HepG2 (cell line): ENCODE measurements around the gene GRK3. TPM values are rescaled to one million over a fixed set of nuclear protein-coding genes. Genes with fewer than 3 reads are reported as not detected.

Experiments used
- ATAC-seq: fragments of 200-7000 bp; cut with Tn5 transposase; 3 replicates; pipeline ENCODE4 v1.9.1; 2020; ENCODE audit warnings: mild to moderate bottlenecking, moderate library complexity
- BruUV-seq: library from RNA; stranded (reverse); fragments of 400-500 nt; replicated peaks from 2 replicates; lab custom pipeline; 2021; lab: Mats Ljungman, UMichigan
- CTCF ChIA-PET: fragments of 300-600 bp; formaldehyde crosslinking; extraction: SDS; loops from one replicate; lab custom pipeline; 2021; ENCODE audit warnings: low total read pairs, inconsistent platforms, low intra/inter-chr PET ratio; lab: Yijun Ruan, JAX
- POLR2A ChIA-PET: fragments of 350-600 bp; sonication (Branson Sonifier 250); formaldehyde crosslinking; loops from one replicate; lab custom pipeline; 2020; ENCODE audit warnings: antibody characterized with exemption, inconsistent platforms; lab: Yijun Ruan, JAX
- DNase-seq: peaks from one replicate; pipeline ENCODE4 v3.0.0-alpha.2; 2015; ENCODE audit warnings: low spot score
- FAIRE-seq: peaks from 3 replicates; lab custom pipeline; 2011; peaks lifted over from hg19 to GRCh38; lab: Jason Lieb, UNC
- H2AFZ ChIP-seq: one replicate; pipeline ENCODE4 v1.6.1; 2011; ENCODE audit warnings: low read length, inconsistent platforms
- H3K27ac ChIP-seq: fragments of 300-600 bp; 3 replicates; pipeline ENCODE4 v1.8.0; 2011; ENCODE audit warnings: mixed run types, mild to moderate bottlenecking, mixed read lengths, low read length, inconsistent platforms; ENCODE audit not compliant: insufficient read depth; ENCODE audit errors: extremely low read length
- H3K27me3 ChIP-seq, 2 experiments: fragments of 200-600 bp in 1 of 2; 2 replicates in 1 of 2; 3 replicates in 1 of 2; pipeline versions ENCODE4 v1.6.0 to v1.8.0; 2011; ENCODE audit warnings: low read length in 2 of 2, mild to moderate bottlenecking in 2 of 2, moderate library complexity in 2 of 2, inconsistent platforms in 1 of 2; ENCODE audit not compliant: insufficient read depth in 2 of 2, control insufficient read depth in 1 of 2
- H3K36me3 ChIP-seq, 2 experiments: fragments of 200-600 bp in 1 of 2; replicated peaks in 1 of 2; 2 replicates in 1 of 2; 3 replicates in 1 of 2; pipeline versions ENCODE4 v1.5.1 to v1.8.0; 2011; ENCODE audit warnings: low read length in 2 of 2, inconsistent platforms in 1 of 2; ENCODE audit not compliant: insufficient read depth in 2 of 2, control insufficient read depth in 1 of 2
- H3K4me1 ChIP-seq: 2 replicates; pipeline ENCODE4 v1.5.1; 2012; ENCODE audit warnings: low read length, inconsistent platforms; ENCODE audit not compliant: insufficient read depth
- H3K4me2 ChIP-seq: 2 replicates; pipeline ENCODE4 v1.6.0; 2011; ENCODE audit warnings: low read depth, low read length, inconsistent platforms
- H3K4me3 ChIP-seq, 3 experiments: fragments of 200-600 bp in 1 of 3; sonication (generic), shearing (Covaris generic) in 1 of 3; replicated peaks in 1 of 3; 2 replicates each; pipeline ENCODE4 v1.5.1; 2011 to 2016; ENCODE audit warnings: low read length in 3 of 3, inconsistent platforms in 2 of 3, low read depth in 2 of 3, mild to moderate bottlenecking in 2 of 3, control low read depth in 1 of 3, mixed read lengths in 1 of 3; ENCODE audit not compliant: insufficient read depth in 1 of 3
- H3K79me2 ChIP-seq: one replicate; pipeline ENCODE4 v1.6.1; 2011; ENCODE audit warnings: low read length, inconsistent platforms; ENCODE audit not compliant: insufficient read depth
- H3K9ac ChIP-seq: 2 replicates; pipeline ENCODE4 v1.6.0; 2011; ENCODE audit warnings: mild to moderate bottlenecking, low read depth, low read length, inconsistent platforms; ENCODE audit not compliant: insufficient read depth
- H3K9me3 ChIP-seq: 2 replicates; pipeline ENCODE4 v1.5.1; 2012; ENCODE audit warnings: mild to moderate bottlenecking, low read length
- H4K20me1 ChIP-seq: 2 replicates; pipeline ENCODE4 v1.6.0; 2011; ENCODE audit warnings: inconsistent platforms, mild to moderate bottlenecking, low read length, moderate library complexity; ENCODE audit not compliant: insufficient read depth
- FOXA1 ChIP-seq, 2 experiments: fragments of 450-650 bp in 1 of 2; sonication (generic) in 1 of 2; formaldehyde crosslinking in 1 of 2; IDR thresholded peaks; 2 replicates each; pipeline versions ENCODE4 v1.4.0 to v1.6.1; 2016 to 2020; ENCODE audit warnings: missing genetic modification reagents in 1 of 2
- FOXA3 ChIP-seq: IDR thresholded peaks from 2 replicates; pipeline ENCODE4 v1.6.1; 2016; ENCODE audit warnings: missing genetic modification reagents, missing compliant biosample characterization
- MIXL1 ChIP-seq: IDR thresholded peaks from 2 replicates; pipeline ENCODE4 v1.6.1; 2016
- NCOR1 ChIP-seq: fragments of 200-600 bp; sonication (generic); IDR thresholded peaks from 2 replicates; pipeline ENCODE4 v1.7.0; 2017; ENCODE audit warnings: antibody characterized with exemption, low read length, borderline replicate concordance
- PHB2 ChIP-seq: fragments of 450-650 bp; IDR thresholded peaks from 2 replicates; pipeline ENCODE4 v1.6.1; 2018; ENCODE audit not compliant: partially characterized antibody
- SETDB1 ChIP-seq: sonication (generic); formaldehyde crosslinking; IDR thresholded peaks from 2 replicates; pipeline ENCODE4 v1.5.1; 2020; ENCODE audit warnings: missing genetic modification reagents, mild to moderate bottlenecking, borderline replicate concordance
- STAG1 ChIP-seq: sonication (generic); formaldehyde crosslinking; IDR thresholded peaks from 2 replicates; pipeline ENCODE4 v1.4.0; 2020; ENCODE audit warnings: missing genetic modification reagents
- ZBTB40 ChIP-seq, 2 experiments: fragments of 450-650 bp in 1 of 2; sonication (generic) in 1 of 2; formaldehyde crosslinking in 1 of 2; IDR thresholded peaks; 2 replicates each; pipeline versions ENCODE4 v1.6.1 to v1.8.0; 2016 to 2022; ENCODE audit warnings: antibody characterized with exemption in 1 of 2, mild to moderate bottlenecking in 1 of 2, missing genetic modification reagents in 1 of 2
- ZBTB8A ChIP-seq: sonication (generic); formaldehyde crosslinking; IDR thresholded peaks from 2 replicates; pipeline ENCODE4 v1.4.0; 2020; ENCODE audit warnings: mild to moderate bottlenecking, low read depth, missing genetic modification reagents, borderline replicate concordance
- ZNF616 ChIP-seq: sonication (generic); formaldehyde crosslinking; IDR thresholded peaks from 2 replicates; pipeline ENCODE4 v1.5.0; 2020; ENCODE audit warnings: low read depth, mild to moderate bottlenecking, missing genetic modification reagents
- ZNF713 ChIP-seq: sonication (generic); formaldehyde crosslinking; IDR thresholded peaks from 2 replicates; pipeline ENCODE4 v1.4.0; 2020; ENCODE audit warnings: mild to moderate bottlenecking, missing genetic modification reagents
- WGBS: methylation state at CpG from one replicate; pipeline ENCODE4 v1.1.6; 2017; ENCODE audit warnings: low lambda C conversion rate; 5-methylcytosine and 5-hydroxymethylcytosine counted together
- in situ Hi-C: cut with HindIII; loops from 2 replicates; pipeline ENCODE4 v1.10.0; 2017; ENCODE audit warnings: low pct_unique_long_range_greater_than_20kb; ENCODE audit not compliant: extremely low pct_ligation_motif_present
- intact Hi-C: fragments of 100-400 bp; cut with micrococcal nuclease; formaldehyde crosslinking; loops from one replicate; pipeline ENCODE4 v1.10.0; 2022; ENCODE audit not compliant: unreplicated experiment
- polyA plus RNA-seq, 8 experiments: library from polyadenylated mRNA; depleted of rRNA in 3 of 8; stranded (reverse) in 7 of 8; unstranded in 1 of 8; fragments of >200 nt; fragmentation: Illumina TruSeq in 4 of 8; extraction: Trizol in 4 of 8; gene quantifications; 2 replicates each; pipeline versions ENCODE4 v1.2.1 to v1.2.3, GENCODE V29; 2011 to 2016; ENCODE audit warnings: low read depth in 4 of 8, missing spikeins in 1 of 8, mixed read lengths in 1 of 8; ENCODE audit not compliant: insufficient read depth in 1 of 8
- total RNA-seq, 5 experiments: library from RNA; depleted of rRNA; stranded (reverse); fragments of >200 nt; fragmentation: Illumina TruSeq; extraction: Trizol; gene quantifications; 2 replicates each; pipeline ENCODE4 v1.2.3, GENCODE V29; 2016; ENCODE audit warnings: low read depth in 1 of 5

The GRK3 gene
- total and polyA plus RNA-seq, 2 of the 13 experiments (the other 11 are each of a cell fraction or from before 2014, with no cell fraction given): 8.5 to 16.7 TPM

GRCh38 chr22:25566898-25567235 lies 2.4 kb downstream of the GRK3 start:
- WGBS: 72% methylated on average over 2 of the region's 2 CpGs
- H3K27me3 ChIP-seq: no peaks in the 10 kb centered on the region; a peak in 1 of 5 replicates
- H3K4me2 ChIP-seq: peak overlapping the region; percentile 97; the same call in 1 of the 2 replicates
- no peak for FAIRE-seq
- BruUV-seq: no TSS peak
- peaks cover 60% of the 10 kb centered on the region for H3K4me1 ChIP-seq
- DNase-seq: no peak
- H4K20me1 ChIP-seq: no peaks in the 10 kb centered on the region
- CTCF ChIA-PET: no interaction called here
- H3K4me3 ChIP-seq: no peak overlapping the region
- H2AFZ ChIP-seq: no peak overlapping the region
- H3K9ac ChIP-seq: no peak overlapping the region
- H3K9me3 ChIP-seq: no peaks in the 10 kb centered on the region
- H3K36me3 ChIP-seq: no peaks in the 10 kb centered on the region
- in situ Hi-C loops: loop anchor here (10.0 kb wide), 1 partner anchor 98 kb away; no protein-coding TSS in a partner anchor
- peaks cover 26% of the 10 kb centered on the region for H3K79me2 ChIP-seq
- no peak for ATAC-seq
- H3K27ac ChIP-seq: no peak overlapping the region
- TF ChIP-seq ZNF616 (no peak), PHB2 (no peak), ZBTB8A (no peak), MIXL1 (CRISPR knock-in tag) (no peak), ZNF713 (no peak), NCOR1 (no peak), SETDB1 (no peak)
- TF ChIP-seq, all 625 proteins: peak for 0
- intact Hi-C loops: no loop called here
- POLR2A ChIA-PET: no interaction called here

- POLR2A ChIA-PET: no interaction called here
- in situ Hi-C loops: loop anchor here (10.0 kb wide), 1 partner anchor 98 kb away; no protein-coding TSS in a partner anchor
- DNase-seq: no peak
- peak; percentile 45 for TF ChIP-seq STAG1 (CRISPR knock-in tag)
- no peak for TF ChIP-seq FOXA1 (IDR thresholded peaks at IDR 0.05)
- TF ChIP-seq FOXA1 (CRISPR knock-in tag; IDR thresholded peaks at IDR 0.05): peak; percentile 44; the same call in 1 of the 2 replicates
- no peak for TF ChIP-seq ZBTB40 (IDR thresholded peaks at IDR 0.05)
- no peak for TF ChIP-seq ZBTB40 (CRISPR knock-in tag; IDR thresholded peaks at IDR 0.05)
- TF ChIP-seq FOXA3 (CRISPR knock-in tag): 0 out of 2 replicates have a peak, but pooled peaks have one; percentile 10
Observed at GRCh38 chr22:25567251-25567675, 2.8 kb downstream of the GRK3 start.

More at GRCh38 chr22:25567251-25567675, 2.8 kb downstream of the GRK3 start:
- Histone ChIP-seq H3K9ac (no peak overlapping the region), H3K4me1 (peaks cover 60% of the 10 kb centered on the region), H3K9me3 (no peaks in the 10 kb centered on the region), H3K79me2 (peaks cover 26% of the 10 kb centered on the region), H2AFZ (no peak overlapping the region), H3K4me3 (no peak overlapping the region), H3K27ac (no peak overlapping the region), H3K27me3 (no peaks in the 10 kb centered on the region; a peak in 1 of 5 replicates), H3K4me2 (peak overlapping the region; percentile 97), H4K20me1 (no peaks in the 10 kb centered on the region), H3K36me3 (no peaks in the 10 kb centered on the region)
- intact Hi-C loops: no loop called here
- WGBS: 80% methylated on average over 1 of the region's 1 CpG
- ATAC-seq (no peak), FAIRE-seq (no peak)
- CTCF ChIA-PET: no interaction called here
- no TSS peak for BruUV-seq
